Measurements from ENCODE around the gene EFNA5.

DNA sequence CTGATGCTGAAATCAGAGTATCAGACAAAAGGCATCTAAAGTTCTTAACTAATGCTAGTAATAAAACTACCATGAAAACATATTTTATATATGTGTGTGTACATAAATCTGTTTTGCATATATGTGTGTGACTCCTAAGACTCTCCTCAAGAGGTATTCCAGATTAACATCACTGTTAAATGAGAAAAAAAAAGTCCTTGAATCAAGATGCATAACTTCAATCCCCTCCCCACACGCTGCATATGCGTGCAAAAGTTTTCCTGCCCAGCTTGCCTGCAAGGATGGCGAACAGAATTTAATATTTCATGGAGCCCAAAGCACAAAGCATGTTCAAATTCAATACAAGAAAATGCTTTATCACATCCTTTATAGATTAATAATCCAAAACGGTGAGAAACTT is 34.7 kb downstream of the EFNA5 start:
- TF ChIP-seq POLR2A (IDR thresholded peaks at IDR 0.05): no peak
- TF ChIP-seq, protein P1, sequence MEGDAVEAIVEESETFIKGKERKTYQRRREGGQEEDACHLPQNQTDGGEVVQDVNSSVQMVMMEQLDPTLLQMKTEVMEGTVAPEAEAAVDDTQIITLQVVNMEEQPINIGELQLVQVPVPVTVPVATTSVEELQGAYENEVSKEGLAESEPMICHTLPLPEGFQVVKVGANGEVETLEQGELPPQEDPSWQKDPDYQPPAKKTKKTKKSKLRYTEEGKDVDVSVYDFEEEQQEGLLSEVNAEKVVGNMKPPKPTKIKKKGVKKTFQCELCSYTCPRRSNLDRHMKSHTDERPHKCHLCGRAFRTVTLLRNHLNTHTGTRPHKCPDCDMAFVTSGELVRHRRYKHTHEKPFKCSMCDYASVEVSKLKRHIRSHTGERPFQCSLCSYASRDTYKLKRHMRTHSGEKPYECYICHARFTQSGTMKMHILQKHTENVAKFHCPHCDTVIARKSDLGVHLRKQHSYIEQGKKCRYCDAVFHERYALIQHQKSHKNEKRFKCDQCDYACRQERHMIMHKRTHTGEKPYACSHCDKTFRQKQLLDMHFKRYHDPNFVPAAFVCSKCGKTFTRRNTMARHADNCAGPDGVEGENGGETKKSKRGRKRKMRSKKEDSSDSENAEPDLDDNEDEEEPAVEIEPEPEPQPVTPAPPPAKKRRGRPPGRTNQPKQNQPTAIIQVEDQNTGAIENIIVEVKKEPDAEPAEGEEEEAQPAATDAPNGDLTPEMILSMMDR (IDR thresholded peaks at IDR 0.05): no peak

Measured in lower leg skin (tissue), 3 donors.